Measurements from ENCODE around the gene GINS1.
"Not testable (repeated sequence)": the region's sequence is repeated elsewhere in the genome, so short reads cannot be mapped to it uniquely, and the experiment has no call there.

GINS1 gene

DNA sequence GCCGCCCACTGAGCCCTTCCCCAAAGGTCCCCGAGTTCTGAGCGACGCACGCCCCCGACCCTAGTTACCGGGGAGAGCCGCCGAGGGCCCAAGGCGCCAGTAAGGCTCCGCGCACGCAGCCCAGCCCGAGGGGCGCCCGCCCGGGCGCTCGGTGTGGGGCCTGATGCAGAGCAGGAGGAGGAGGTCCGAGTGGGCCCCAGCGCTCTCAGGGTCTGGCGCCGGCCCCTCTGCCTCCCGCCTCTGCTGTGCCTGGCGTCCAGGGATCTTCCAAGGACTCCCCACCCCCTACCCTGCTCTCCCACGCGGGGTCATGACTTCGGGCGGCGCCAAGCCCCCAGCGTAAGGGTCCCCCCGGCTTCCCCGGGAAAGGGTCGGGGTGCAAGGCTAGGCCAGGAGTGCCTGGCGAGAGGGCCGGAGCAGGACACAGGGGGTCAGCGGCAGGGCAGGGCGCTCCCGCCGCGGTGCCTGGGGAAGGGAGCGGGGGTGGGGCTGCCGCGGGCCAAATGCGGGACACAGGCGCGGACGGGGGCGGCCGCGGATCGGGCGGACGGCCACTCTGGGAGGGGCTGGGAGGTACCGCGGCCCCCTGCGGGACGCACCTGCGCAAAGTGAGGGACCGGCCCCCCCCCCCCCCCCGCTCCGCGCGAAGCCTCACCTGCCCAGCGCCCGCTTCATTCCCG, 17.5 kb upstream of the GINS1 start:
- no peak for DNase-seq (ENCODE audit: low read depth, low spot score)

DNA sequence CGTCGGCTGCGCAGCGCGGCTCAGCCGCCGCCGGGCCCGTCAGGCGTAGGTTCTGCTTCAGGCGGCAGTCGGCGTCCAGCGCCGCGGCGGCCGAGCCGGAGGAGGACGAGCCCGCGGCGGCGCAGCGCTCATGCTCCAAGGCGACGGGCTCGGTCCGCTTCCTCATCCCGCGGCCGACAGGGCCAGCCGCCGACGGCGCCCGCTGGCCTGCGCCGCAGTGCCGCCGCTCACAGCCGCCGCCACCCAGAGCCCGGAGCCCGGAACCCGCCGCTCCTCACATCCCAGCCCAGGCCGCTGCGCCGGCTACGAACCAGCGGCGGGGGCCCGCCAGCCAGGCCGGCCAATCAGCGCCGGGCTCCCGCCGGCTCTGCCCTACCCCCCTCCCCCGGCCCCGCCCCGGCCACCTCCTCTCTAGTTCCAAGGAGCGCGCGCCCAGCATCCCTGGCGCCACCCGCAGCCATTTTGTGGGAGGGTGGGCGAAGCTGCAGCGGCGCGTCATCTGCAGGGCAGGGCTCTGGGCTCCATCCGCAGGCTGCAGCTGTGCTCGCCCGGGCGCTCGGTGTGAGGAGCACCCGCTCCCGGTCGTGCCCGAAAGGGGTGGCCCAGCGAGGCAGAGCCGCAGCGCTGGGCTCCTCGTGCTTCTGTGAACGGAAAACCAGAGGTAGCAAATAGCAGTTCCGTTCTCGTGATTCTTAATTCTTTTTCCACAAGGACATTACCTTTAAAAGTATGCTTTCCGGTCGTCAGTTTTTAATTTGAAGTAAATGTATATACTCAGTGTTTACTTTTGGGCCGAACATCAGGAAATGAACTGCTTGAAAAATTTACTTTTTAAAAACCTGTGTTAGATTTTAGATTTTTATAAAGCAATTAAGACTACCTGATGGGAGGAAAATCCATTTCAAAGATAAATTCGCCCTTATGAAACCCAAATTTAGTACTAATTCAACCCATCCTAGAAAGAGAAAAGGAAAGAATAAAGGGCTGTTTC, 16.6 kb upstream of the GINS1 start, which contains the start of gene ABHD12:
ABHD12 (minus strand) TSS at position 298 of the 991 bp plus-strand sequence; CDS start at position 166, 132 bp downstream.
- peak; percentile 93 for DNase-seq (ENCODE audit: low read depth, low spot score)

DNA sequence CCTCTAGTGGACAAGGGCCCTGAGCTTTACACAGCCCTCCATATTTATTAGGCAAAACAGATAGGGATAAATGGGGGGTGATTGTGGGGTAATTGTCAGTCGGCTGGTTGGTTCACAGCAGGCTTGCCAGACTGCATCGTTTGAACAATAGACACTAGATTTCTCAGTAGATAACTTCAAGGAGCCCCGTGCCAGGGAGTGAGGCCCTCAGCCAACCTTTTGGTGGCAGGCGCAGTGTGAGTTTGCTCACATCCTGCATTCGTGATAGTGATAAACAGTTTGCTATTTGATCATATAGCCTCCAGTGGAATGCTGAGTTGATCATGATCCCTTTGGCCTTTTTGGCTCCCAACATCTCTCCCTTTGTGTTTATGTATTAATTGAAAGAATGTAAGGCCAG, 13.2 kb upstream of the GINS1 start:
- DNase-seq (ENCODE audit: low read depth, low spot score): no peak

DNA sequence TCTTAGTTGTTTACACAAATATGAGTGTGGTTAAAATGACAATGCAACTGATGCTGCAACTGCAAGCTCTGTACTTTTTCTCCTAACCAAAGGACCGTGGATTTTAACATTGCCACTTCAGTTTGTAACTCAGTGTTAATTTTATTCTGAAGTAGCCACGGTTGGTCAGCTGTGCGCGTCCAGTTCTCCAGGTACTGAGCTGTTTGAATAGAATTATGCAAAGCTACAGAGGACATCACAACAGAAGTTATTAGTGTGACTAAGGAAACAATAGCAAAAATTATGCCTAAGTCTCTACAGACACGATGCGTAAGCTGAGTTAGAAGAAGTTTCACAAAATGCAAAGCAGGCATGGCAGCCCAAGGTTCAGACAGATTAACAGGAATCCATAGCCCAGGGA, 12.5 kb upstream of the GINS1 start:
- no peak for DNase-seq (ENCODE audit: low read depth, low spot score)

DNA sequence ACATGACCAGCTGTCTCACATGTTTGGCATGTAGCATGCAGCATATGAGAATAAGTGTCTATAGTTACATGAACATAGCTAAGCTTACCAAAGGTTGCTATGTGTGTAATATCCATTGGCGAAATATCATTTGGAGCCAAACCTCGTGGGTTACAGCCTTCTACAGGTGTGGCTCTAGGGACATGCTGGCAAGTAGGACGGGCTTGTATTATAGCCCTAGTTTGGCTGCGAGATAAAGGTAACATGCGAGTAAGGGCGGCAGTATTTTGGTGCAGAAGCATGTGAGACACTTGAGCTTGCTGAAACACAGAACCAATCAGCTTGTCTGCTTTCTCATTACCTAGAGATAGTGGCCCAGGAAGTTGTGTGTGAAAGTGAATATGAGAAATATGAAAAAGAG, 10.4 kb upstream of the GINS1 start:
- DNase-seq (ENCODE audit: low read depth, low spot score): no peak

DNA sequence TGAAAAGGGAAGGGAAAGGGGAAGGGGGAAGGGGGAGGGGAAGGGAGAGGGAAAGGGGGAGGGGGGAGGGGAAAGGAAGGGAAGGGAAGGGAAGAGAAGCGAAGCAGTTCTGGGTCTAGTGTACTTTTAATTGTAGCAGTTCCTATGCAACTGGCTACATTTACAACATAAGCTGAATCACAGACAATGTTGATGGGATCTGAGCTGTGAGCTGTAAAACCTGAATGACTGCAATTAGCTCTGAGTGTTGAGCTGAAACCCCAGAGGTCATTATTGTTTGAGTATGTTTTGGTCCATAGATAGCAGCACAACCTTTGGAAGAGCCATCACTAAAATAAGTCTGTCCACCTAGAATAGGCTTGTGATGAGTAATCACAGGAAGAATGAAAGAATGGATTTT, 9.7 kb upstream of the GINS1 start:
- DNase-seq (ENCODE audit: low read depth, low spot score): no peak

DNA sequence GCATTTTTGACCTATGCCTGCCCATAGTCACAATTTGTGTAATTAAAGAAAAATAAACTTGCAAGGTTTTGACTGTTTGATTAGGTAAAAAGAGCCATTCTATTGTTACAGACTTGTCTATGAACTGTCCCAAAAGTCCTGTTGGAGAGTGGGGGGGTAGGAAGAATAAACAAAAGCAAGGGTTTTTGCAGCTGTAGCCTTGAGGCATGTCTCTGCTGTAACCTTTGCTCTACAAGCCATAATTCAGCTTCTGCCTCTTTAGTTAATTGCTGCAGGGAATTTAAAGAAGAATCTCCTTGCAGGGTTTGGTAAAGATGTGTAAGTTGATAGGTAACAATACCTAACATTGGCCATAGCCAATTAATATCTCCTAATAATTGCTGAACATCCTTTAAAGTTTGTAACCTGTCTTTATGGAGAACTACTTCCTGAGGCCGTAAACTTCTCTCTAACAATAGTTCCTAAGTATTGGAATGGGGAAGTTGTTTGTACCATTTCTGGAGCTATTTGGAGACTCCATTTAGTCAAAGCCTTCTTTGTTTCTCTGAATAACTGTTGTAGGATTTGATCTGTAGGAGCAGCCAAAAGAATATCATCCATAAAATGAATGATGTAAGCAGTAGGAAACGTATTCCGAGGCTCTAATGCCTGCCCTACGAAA, 9.0 kb upstream of the GINS1 start:
- no peak for DNase-seq (ENCODE audit: low read depth, low spot score)

DNA sequence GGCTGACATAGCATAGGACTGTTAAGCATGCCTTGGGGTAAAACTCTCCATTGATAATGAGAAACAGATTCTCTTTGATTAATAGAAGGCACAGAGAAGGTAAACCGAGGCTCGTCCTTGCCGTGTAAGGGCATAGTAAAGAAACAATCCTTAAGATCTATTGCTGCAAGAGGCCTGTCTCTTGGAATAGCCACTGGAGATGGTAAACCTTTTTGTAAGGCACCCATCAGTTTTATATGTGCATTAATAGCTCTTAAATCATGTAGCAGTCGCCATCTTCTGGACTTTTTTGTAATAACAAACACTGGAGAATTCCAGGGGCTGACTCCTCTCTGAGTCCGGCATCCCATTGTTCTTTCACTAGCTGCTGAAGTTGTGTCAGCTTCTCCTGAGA, 8.4 kb upstream of the GINS1 start:
- DNase-seq (ENCODE audit: low read depth, low spot score): no peak

DNA sequence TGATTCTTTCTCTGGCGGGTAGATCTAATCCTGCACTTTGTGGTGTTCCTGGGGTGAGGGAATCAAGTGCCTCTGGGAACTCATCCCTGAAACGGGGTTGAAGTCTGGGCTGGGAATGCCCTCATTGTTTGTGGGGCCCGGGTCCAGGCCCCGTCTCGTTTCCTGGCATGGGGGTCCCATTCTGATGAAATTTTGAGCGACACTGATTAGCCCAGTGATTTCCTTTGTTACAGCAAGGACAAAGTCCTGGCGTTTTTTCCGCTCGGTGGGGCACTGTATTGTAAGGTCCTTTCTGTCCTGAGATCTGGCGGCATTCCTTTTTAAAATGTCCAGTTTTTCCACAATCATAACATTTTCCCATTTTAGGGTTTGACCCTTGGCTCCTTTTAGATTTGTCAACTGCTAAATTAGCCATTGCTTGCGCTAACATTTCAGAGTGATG, 7.2 kb upstream of the GINS1 start:
- not testable (repeated sequence) for DNase-seq (ENCODE audit: low read depth, low spot score)

DNA sequence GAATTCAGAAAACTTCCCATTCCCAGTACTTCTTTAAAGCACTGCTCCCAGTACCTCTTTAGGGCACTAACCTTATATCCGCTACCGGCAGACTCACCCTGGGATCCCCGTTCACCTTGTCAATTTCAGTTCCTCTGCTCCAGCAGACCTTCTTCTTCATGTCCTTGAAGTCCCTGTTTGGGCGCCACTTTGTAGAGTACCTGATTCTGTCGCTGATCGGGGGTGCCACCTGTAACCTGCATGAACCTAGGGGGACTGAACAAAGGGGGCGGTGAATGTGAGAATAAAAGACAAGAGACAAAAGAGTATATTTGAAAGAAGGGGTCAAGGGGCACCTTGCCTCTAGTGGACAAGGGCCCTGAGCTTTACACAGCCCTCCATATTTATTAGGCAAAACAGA, 4.9 kb upstream of the GINS1 start:
- no peak for DNase-seq (ENCODE audit: low read depth, low spot score)

DNA sequence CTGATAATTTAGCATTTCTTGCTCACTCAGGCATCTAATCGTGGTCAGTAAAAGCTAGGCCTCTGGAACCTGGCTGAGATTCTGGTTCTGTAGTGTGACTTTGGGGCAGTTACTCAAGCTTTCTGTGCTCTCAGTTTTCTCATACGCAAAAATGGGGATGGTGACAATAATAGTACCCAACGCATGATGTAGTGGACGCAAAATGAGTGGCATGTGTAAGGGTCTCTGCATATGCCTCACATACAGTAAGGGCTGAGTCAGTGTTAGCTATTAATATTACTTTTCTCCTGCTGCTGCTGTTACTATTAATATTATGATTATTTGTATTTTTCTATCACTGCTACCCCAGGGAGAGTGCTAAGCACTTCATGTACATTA, 686 bp downstream of the GINS1 start:
- DNase-seq (ENCODE audit: low read depth, low spot score): no peak

DNA sequence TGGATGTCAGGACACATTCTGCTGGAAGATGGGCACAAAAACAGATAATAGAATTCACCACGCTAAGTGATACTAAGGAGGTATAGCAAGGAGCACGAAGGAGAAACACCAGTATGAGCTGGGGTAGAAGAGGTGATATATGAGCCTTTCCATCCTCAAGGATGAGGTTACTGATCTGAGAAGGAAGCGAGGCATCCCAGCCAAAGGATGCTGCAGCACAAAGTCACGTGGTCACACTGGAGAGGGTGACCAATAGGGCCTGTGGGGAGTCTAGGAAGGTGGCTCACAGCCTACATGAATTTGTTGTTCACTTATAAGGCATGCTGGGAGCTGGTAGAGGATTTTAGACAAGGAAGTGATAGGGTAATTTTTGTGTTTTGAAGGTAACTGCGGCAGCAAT, 1.4 kb downstream of the GINS1 start:
- DNase-seq (ENCODE audit: low read depth, low spot score): no peak

DNA sequence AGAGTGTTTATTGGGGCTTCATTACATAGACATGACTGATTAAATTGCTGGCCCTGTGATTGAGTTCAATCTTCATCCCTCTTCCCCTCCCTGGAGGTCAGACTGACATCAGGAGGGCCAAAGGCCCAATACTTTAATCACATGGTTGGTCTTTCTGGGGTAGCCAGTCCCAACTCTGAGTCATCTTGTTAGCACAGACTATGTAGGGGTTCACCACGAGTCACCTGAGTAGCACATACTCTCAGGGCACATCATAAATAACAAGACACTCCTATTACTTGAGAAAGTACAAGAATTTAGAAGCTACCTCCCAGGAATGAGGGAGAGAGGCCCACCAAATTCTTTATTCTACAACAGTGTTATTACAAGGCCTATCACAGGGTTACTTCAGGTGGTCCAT, 11.3 kb downstream of the GINS1 start:
- no peak for DNase-seq (ENCODE audit: low read depth, low spot score)

DNA sequence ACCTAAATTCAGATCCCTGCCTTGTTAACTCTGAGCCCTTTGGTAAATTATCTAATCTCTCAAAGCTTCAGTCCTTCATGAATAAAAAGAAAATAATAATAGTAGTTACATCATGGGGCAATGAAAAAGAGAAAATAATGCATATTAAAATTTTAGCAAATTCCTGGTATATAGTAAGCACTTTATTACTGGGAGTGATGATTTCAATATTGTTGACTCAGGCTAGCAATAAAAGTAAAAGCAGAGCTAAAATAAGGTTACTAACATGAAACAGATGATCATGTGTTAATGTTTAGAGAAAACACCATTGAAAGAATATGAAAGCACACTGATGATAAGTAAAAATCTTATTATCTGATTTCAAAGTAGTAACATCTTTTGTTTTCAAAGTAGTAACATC, 13.6 kb downstream of the GINS1 start:
- DNase-seq (ENCODE audit: low read depth, low spot score): no peak

DNA sequence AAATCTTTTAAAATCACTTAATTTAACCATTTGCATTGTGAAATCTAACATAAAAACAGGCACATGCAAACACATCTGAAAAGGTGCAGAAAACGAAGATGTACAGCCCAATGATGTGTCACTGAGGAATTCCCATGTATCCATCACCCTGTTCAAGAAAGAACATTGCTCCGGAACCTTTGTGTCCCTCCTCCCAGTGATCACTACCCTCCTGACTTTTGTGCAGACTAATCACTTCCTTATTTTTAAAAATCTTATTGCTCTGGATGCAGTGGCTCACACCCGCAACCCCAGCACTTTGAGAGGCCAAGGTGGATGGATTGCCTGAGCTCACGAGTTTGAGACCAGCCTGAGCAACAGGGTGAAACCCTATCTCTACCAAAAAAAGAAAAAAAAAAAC, 14.6 kb downstream of the GINS1 start:
- no peak for DNase-seq (ENCODE audit: low read depth, low spot score)

DNA sequence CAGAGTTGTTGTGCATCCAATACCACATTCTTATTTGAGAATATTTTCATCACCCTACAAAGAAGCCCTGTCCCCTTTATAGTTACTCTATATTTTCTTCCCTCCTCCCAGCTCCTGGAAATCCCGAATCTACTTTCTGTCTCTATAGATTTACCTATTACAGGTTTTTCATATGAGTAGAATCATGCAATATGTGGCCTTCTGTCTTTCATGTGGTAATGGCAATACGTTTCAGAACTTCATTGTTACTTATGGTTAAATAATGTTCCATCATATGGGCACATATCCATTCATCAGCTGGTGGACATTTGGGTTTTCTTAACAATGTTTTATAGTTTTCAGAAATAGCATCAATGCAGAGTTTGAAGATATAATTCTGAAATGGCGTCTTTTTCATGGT, 17.1 kb downstream of the GINS1 start:
- DNase-seq (ENCODE audit: low read depth, low spot score): no peak

DNA sequence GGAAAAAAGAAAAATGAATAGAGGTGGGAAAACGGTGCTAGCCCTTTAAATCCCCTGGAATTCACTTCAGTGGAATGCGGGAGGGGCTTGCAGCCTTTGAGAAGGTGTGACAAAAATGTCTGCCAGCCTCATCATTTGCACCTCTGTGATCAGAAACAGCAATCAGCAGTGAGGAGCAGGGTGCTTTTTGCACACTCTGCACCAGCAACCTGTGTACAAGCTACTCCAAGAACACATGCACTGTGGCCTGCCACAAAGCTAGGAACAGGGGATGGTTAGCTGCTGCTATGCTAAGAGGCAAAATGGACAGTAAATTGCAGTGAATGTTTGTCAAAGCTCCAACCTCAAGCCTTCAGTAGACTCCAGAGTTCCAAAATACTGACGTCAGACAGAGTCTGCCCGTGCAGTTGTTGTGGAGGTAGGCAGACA, 29.7 kb downstream of the GINS1 start:
- DNase-seq (ENCODE audit: low read depth, low spot score): no peak

DNA sequence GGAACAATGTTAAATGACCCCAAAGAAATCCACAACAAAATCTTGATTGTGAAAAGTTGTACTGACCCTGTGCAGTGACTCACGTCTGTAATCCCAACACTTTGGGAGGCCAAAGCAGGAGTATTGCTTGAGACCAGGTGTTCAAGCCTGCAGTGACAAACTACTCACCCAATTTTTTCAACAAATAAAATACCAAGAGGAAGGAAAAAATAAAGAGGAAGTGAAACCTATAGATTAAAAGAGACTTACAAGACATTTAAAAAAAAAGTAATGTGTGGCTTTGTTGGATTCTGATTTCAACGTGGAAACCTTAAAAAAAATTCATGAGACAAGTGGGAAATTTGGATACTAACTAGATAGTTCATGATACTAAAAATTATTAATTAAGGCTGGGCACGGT, 31.9 kb downstream of the GINS1 start:
- no peak for DNase-seq (ENCODE audit: low read depth, low spot score)

DNA sequence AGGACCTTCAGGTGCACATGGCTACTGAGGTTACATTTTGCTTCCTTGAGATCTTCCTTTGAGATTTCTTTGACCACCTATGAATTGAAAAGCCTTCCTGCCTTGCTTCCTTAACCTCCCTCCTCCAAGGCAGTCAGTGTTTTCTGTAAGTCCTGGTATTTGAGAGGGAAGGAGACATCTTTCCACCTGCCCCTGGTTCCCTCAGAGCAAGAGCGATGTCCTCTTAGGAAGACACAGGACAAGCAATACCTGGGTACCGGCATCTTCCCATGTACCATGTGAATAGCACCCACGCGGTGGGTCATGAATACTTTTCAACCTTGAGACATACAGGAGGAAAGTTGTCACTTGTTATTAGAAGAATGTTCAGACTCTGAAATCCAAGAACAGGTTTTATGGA, 37.1 kb downstream of the GINS1 start:
- no peak for DNase-seq (ENCODE audit: low read depth, low spot score)

DNA sequence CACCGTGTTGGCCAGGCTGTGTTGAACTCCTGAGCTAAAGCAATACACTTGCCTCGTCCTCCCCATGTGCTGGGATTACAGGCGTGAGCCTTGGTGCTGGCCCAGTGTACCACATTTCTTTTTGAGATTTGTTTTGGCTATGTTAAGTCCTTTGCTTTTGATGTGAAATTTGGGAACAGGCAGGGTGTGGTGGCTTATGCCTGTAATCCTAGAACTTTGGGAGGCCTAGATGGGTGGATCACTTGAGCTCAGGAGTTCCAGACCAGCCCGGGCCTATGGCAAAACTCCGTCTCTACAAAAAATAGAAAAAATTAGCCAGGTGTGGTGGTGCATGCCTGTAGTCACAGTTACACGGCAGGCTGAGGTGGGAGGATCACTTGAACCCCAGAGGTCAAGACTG, 40.2 kb downstream of the GINS1 start:
- no peak for DNase-seq (ENCODE audit: low read depth, low spot score)

DNA sequence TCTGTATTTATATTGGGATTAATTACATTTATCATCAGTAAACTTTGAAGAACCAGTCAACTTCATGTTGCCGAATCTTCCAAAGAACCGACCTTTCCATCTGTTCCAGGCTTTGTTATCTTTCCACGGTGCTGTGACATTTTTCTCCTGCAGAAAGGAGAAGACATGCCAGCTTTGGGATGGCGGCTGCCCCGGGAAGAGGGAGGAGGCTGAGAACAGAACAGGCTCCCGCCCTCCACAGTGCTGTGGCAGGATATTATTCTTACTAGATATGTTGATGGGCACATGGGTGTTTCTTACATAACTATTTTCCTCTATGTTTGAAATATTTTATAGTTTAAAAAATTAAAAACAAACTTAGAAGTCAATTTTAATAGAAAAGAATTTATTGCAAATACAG, 44.9 kb downstream of the GINS1 start:
- DNase-seq (ENCODE audit: low read depth, low spot score): no peak

DNA sequence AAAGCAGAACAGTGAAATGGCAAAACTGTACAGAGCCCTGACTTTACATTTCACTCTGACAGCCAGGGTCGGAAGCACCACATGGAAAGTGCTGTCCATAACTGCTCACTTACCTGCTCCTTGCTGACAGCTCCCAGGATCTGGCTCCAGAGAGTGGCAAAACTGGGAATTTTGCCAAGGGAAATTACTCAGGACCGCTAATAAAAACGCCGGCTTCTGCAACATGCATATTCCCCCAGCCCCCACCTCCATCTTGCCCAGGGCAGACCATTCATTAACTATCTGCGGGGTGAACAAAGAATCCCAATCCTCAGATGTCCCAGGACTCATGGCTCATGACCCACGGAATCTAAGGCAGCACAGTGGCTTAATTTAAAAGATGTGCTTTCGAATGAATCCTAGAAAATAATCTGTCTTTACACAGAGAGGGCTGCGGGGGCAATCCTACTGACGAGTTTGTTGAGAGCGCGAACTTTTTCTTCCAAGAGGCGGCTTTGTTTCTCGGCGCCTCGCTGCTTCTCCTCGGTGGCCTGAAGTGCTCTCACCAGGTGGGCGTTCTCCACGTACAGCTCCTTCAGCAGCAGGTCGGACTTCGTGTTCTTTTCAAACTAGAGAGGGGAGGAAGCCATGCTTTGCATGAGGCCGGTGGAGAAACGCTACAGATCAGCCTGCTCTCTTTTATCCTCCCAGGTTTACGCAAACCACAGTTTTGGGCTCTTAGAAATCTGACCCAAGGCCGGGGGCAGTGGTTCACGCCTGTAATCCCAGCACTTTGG, 45.8 kb downstream of the GINS1 start:
- no peak for DNase-seq (ENCODE audit: low read depth, low spot score)

Data from activated naive CD8-positive, alpha-beta T cell treated with anti-CD3 and anti-CD28 coated beads, Interleukin-2, amount 50 U/mL, for 16 hours (primary cell).